Gastroesophageal sphincter (tissue), 4 donors: ENCODE results near the gene MPST. TPM values are rescaled to one million over a fixed set of nuclear protein-coding genes. Genes with fewer than 3 reads are reported as not detected.

Experiments used
- ATAC-seq: fragments of 150-250 bp; one replicate; pipeline ENCODE4 v1.9.1; 2016; ENCODE audit warnings: mild to moderate bottlenecking, moderate library complexity
- H3K27ac ChIP-seq, 4 donors: fragments of 200-600 bp; sonication (generic) in 3 of 4; 1 replicate in 3 of 4; 2 replicates in 1 of 4; pipeline ENCODE4 v1.5.1; 2016 to 2019
- H3K27me3 ChIP-seq: fragments of 200-600 bp; sonication (generic); one replicate; pipeline ENCODE4 v1.5.1; 2019
- H3K36me3 ChIP-seq, 2 donors: fragments of 200-600 bp; sonication (generic); one replicate each; pipeline ENCODE4 v1.5.1; 2019; ENCODE audit warnings: control low read depth in 1 of 2
- H3K4me1 ChIP-seq, 3 donors: fragments of 200-600 bp; sonication (generic); 1 replicate in 2 of 3; 2 replicates in 1 of 3; pipeline ENCODE4 v1.5.1; 2016 to 2019; ENCODE audit warnings: control low read depth in 2 of 3
- H3K4me3 ChIP-seq, 2 donors: fragments of 200-600 bp; sonication (generic); one replicate each; pipeline ENCODE4 v1.5.1; 2019; ENCODE audit warnings: mild to moderate bottlenecking in 1 of 2, moderate library complexity in 1 of 2
- H3K9me3 ChIP-seq, 3 donors: fragments of 200-600 bp; sonication (generic); one replicate each; pipeline ENCODE4 v1.5.1; 2017 to 2019; ENCODE audit warnings: control low read depth in 2 of 3
- EP300 ChIP-seq: sonication (generic); formaldehyde crosslinking; IDR thresholded peaks from one replicate; pipeline ENCODE4 v1.6.1; 2017; ENCODE audit warnings: antibody characterized with exemption, mild to moderate bottlenecking
- POLR2A ChIP-seq, 2 donors: fragments of 450-650 bp; IDR thresholded peaks; one replicate each; pipeline ENCODE4 v1.6.1; 2017; ENCODE audit warnings: antibody characterized with exemption in 2 of 2, mild to moderate bottlenecking in 2 of 2, moderate library complexity in 1 of 2
- POLR2AphosphoS5 ChIP-seq: sonication (generic); formaldehyde crosslinking; IDR thresholded peaks from one replicate; pipeline ENCODE4 v1.6.1; 2017; ENCODE audit warnings: antibody characterized with exemption
- WGBS, 2 donors: methylation state at CpG; one replicate each; pipeline ENCODE4 v1.1.5; 2018; ENCODE audit warnings: low coverage in 1 of 2; 5-methylcytosine and 5-hydroxymethylcytosine counted together
- total RNA-seq, 4 donors: library from RNA; depleted of rRNA; stranded (reverse); fragments of >200 nt; gene quantifications; one replicate each; pipeline ENCODE4 v1.1.0, GENCODE V29; 2016
- TF ChIP-seq, protein P1 (sequence below), 4 experiments: fragments of 200-600 bp in 2 of 4; fragments of 450-650 bp in 2 of 4; sonication (generic) in 1 of 4; IDR thresholded peaks; one replicate each; pipeline ENCODE4 v1.5.1; 2017 to 2019; ENCODE audit warnings: antibody characterized with exemption in 4 of 4, mild to moderate bottlenecking in 2 of 4, moderate library complexity in 2 of 4

The MPST gene
- total RNA-seq, 4 donors from 2014 or later = 102 to 144 (median 113) TPM

DNA sequence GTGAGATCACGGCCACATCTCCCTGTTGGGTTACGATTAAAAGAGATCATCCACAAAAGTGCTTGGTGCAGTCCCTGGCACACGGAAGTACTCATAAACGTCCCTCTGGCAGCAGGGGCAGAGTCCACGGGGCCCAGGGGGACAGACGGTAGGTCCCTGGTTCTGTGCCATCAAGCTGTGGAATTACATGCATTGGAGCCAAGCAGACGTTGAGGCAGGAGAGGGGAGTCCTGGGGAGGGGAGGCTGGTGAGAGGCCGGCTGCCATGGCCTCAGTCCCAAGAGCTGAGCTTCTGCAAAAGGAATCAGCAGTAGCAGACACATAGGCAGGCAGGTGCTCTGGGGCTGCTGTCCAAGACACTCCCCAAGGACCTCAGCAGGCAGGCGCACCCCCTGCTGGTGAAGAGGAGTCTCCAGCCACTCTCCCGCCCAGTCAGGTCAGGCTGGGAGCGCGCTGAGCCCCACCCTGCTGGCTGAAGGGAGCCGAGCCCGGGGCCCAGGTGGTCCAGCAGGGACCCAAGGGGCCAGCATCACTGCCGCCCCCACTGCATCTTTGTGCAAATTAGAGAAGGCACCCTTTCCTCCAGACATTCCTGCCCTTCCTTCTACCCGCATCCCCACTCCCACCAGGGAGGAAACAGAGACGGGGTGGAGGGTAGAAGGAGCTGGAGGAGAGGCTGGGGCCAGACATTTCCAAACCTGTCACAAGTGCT, 24.4 kb downstream of the MPST start:
- TF ChIP-seq POLR2AphosphoS5 (no peak), EP300 (no peak)
- TF ChIP-seq, protein P1, sequence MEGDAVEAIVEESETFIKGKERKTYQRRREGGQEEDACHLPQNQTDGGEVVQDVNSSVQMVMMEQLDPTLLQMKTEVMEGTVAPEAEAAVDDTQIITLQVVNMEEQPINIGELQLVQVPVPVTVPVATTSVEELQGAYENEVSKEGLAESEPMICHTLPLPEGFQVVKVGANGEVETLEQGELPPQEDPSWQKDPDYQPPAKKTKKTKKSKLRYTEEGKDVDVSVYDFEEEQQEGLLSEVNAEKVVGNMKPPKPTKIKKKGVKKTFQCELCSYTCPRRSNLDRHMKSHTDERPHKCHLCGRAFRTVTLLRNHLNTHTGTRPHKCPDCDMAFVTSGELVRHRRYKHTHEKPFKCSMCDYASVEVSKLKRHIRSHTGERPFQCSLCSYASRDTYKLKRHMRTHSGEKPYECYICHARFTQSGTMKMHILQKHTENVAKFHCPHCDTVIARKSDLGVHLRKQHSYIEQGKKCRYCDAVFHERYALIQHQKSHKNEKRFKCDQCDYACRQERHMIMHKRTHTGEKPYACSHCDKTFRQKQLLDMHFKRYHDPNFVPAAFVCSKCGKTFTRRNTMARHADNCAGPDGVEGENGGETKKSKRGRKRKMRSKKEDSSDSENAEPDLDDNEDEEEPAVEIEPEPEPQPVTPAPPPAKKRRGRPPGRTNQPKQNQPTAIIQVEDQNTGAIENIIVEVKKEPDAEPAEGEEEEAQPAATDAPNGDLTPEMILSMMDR (IDR thresholded peaks at IDR 0.05) = peak in 3 of 4 experiments; percentile 2 to 62 (median 42)
- 28 to 47% methylated on average over 5 of the region's 17 CpGs for WGBS, 2 donors
- Histone ChIP-seq H3K27me3 (peaks cover 24% of the 10 kb centered on the region), H3K4me1 (no peaks in the 10 kb centered on the region), H3K4me3 (no peak overlapping the region), H3K36me3 (no peaks in the 10 kb centered on the region), H3K27ac (no peak overlapping the region), H3K9me3 (no peaks in the 10 kb centered on the region)
- ATAC-seq = peak; percentile 58

DNA sequence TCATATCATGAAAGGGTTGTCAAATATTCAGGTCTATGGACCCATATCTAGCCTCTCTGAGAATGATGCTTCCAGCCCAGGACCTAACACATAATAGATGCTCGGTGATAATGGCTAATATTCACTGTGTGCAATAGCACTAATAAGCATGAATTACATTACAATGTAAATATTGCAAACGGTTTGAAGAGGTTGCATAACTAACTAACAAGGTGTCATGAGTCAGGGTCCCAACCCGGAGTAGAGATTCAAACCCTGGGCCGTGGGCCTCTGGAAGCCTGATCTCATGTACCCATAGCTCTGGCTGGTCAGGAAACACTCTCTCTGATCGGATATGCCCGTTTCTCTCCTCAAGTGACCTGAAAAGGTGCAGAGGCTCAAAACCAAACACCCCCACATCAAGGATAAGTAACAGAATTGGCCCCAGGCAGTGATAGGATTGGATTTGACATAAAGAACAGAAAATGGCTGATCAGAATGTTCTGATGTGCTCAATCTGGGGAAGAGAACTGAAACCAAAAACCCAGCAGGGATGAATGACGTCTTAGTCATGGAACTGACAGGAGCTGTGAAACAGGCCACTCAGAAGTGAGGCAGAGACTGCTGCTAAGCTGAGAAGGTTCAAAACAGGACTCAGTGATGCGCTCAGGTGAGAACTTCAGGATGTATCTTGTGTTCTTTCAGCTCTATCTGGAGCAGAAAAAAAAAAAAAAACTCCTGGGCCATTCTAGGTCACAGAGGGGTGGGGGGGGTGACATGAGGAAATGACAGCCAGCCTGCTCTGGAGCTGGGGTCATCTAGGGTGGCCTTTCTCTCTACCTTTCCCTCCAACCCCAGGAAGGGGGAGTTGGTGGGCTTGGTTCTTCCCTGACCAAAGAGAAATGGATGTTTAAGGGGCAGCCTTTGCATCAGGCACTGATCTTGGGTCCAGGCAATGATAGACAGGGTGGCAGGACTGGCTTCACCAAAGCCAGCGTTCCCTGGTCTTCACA, 25.4 kb downstream of the MPST start:
- H3K4me3 ChIP-seq = no peak overlapping the region
- 65 to 83% methylated on average over 3 to 6 of the region's 9 CpGs for WGBS, 2 donors
- no peaks in the 10 kb centered on the region for H3K36me3 ChIP-seq
- H3K27ac ChIP-seq = no peak overlapping the region
- TF ChIP-seq, protein P1 (IDR thresholded peaks at IDR 0.05) = no peak
- TF ChIP-seq POLR2A (IDR thresholded peaks at IDR 0.05) (no peak), EP300 (no peak), POLR2AphosphoS5 (no peak)
- ATAC-seq = no peak
- no peaks in the 10 kb centered on the region for H3K9me3 ChIP-seq
- no peaks in the 10 kb centered on the region for H3K4me1 ChIP-seq
- peaks cover 21% of the 10 kb centered on the region for H3K27me3 ChIP-seq

DNA sequence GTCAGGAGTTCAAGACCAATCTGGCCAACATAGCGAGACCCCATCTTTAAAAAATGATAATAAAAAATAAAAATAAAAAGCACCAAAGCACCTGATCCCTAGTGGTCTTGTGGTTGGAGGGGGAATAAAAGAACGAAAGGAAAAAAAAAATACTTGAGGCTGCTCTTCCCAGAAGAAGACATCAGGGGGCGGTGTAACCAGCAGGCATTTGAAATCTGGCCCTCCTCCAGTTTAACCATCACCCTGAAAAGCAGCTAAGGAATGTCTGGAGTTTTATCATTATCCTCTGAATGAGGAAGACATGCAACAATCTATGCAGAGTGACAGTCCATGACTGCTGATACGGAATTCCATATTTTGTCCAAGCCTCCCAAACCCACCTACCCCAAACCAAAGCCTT, 26.4 kb downstream of the MPST start:
- Histone ChIP-seq H3K27me3 (peaks cover 21% of the 10 kb centered on the region), H3K27ac (no peak overlapping the region), H3K4me1 (peaks cover 0 to 1% (median 0%) of the 10 kb centered on the region in 3 donors), H3K36me3 (no peaks in the 10 kb centered on the region), H3K9me3 (no peaks in the 10 kb centered on the region), H3K4me3 (no peak overlapping the region)
- no peak for TF ChIP-seq EP300
- TF ChIP-seq, protein P1 (IDR thresholded peaks at IDR 0.05) = peak in 1 of 4 experiments; percentile 22
- ATAC-seq = no peak
- 25 to 40% methylated on average over 3 to 4 of the region's 4 CpGs for WGBS, 2 donors

DNA sequence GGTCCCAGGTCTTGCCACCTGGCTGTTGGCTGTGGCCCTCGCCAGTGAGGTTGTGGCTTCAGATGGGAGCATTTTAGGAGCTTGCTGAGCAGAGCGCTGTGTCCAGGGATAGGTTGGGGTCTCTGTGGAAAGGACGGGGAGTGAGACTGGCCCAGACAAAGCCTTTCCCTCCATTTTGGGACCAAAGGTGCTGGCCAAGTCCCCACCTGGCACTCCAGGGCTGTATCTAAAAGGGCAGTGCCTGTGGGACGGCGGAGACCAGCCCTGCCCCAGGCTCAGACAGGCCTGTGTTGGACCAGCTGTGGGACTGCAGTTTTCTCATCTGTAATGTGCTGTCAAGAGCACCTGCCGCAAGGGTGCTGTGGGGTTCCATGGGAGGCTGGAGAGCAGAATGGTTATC, 27.0 kb downstream of the MPST start:
- Histone ChIP-seq H3K27me3 (peaks cover 21% of the 10 kb centered on the region), H3K4me1 (peaks cover 0 to 8% (median 0%) of the 10 kb centered on the region in 3 donors), H3K36me3 (no peaks in the 10 kb centered on the region), H3K4me3 (no peak overlapping the region), H3K27ac (no peak overlapping the region), H3K9me3 (no peaks in the 10 kb centered on the region)
- TF ChIP-seq POLR2A (IDR thresholded peaks at IDR 0.05) (no peak), POLR2AphosphoS5 (no peak)
- TF ChIP-seq, protein P1 (IDR thresholded peaks at IDR 0.05) = no peak
- 80% methylated on average over 3 of the region's 6 CpGs; no CpG with 5 or more reads in 1 of the 2 donors for WGBS, 2 donors
- no peak for ATAC-seq
